Measurements from ENCODE around the gene VPS4B. TPM values are rescaled to one million over a fixed set of nuclear protein-coding genes. Genes with fewer than 3 reads are reported as not detected.

Gene VPS4B
- total RNA-seq, 8 experiments from 2014 or later = 21.1 to 47.2 (median 35.3) TPM

DNA sequence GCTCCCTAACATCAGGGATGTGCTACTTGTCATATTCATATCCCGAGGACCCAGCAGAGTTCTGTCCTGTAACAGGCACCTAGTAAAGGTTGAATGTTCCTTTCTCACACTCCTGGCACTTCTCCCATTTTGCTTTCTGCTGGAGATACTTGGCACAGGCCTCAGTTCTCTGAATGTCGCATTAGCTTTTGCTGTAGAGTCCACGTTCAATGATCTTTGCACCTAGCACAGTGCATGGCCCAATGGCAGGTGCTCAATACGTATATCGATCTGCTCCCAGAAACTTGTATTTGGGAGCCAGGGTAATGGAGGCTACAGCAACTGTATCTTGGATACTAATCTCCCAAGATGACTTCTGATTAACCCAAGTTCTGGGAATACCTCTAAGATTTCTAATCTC, 24.8 kb upstream of the VPS4B start:
- in situ Hi-C loops (cut with MboI; ENCODE audit: low pct_unique_long_range_greater_than_20kb in 2 of 9, low sequenced_read_pairs in 9 of 9, unreplicated experiment in 9 of 9) = loop anchor here in 4 of 9 experiments (25.0 kb wide), 2 partner anchors 310 to 435 kb away; no protein-coding TSS in a partner anchor
- 60 to 100% (median 100%) methylated on average over 1 to 5 of the region's 5 CpGs for WGBS, 10 experiments
- H3K27ac ChIP-seq = no peak overlapping the region
- no peak overlapping the region for H3K4me3 ChIP-seq
- H3K4me1 ChIP-seq (replicated peaks in 1 of 2) = no peaks in the 10 kb centered on the region
- ATAC-seq (replicated peaks in 6 of 8) = no peak

DNA sequence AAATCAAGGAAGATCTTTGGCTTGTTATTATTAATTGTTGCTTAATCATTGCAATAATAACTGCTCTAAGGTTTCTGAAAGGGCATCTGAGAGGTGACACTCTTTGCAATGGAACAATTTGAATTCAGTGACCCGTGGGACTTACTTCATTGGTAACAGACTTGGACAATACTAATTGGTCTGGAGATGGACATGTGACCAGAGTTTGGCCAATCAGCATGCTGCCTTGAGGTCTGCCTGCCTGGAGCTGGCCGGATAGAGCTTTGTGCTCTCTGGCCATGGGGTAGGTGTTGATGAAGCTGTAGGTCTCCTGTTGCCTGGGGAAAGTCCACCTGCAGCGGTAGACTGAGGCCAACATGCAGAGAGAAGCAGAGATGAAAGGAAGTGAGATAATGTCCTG, 24.0 kb upstream of the VPS4B start:
- no peaks in the 10 kb centered on the region for H3K4me1 ChIP-seq (replicated peaks in 1 of 2)
- no peak overlapping the region for H3K27ac ChIP-seq
- 75 to 100% (median 90%) methylated on average over 1 to 3 of the region's 3 CpGs; no CpG with 5 or more reads in 3 of the 10 experiments for WGBS, 10 experiments
- ATAC-seq (replicated peaks in 6 of 8) = no peak
- in situ Hi-C loops (cut with MboI; ENCODE audit: low pct_unique_long_range_greater_than_20kb in 2 of 9, low sequenced_read_pairs in 9 of 9, unreplicated experiment in 9 of 9) = loop anchor here in 4 of 9 experiments (25.0 kb wide), 2 partner anchors 309 to 434 kb away; no protein-coding TSS in a partner anchor
- H3K4me3 ChIP-seq = no peak overlapping the region

DNA sequence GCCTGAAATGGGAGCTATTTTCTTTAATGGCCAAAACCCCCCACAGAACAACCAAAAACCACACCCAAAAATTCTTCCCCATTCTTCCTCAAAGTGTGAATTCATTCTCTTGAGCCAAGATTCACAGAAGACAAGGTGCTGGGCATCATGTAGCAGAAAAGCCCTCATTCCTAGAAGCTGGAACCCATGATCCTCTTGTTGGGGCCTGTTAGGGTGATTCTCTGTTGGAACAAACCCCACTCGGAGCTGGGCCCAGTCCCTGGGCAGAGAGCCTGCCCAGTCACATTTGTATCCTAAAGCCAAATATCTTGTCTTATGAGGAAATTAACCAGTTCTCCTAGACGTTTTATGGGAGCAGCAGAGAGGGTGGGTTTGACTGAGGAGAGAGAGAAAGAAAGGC, 22.8 kb upstream of the VPS4B start:
- in situ Hi-C loops (cut with MboI; ENCODE audit: low pct_unique_long_range_greater_than_20kb in 2 of 9, low sequenced_read_pairs in 9 of 9, unreplicated experiment in 9 of 9) = loop anchor here in 4 of 9 experiments (25.0 kb wide), 2 partner anchors 308 to 433 kb away; no protein-coding TSS in a partner anchor
- no peak for ATAC-seq (replicated peaks in 6 of 8)
- Histone ChIP-seq H3K27ac (no peak overlapping the region), H3K4me3 (no peak overlapping the region), H3K4me1 (replicated peaks in 1 of 2) (no peaks in the 10 kb centered on the region)
- 13 to 90% (median 57%) methylated on average over 1 to 2 of the region's 2 CpGs; no CpG with 5 or more reads in 1 of the 10 experiments for WGBS, 10 experiments

DNA sequence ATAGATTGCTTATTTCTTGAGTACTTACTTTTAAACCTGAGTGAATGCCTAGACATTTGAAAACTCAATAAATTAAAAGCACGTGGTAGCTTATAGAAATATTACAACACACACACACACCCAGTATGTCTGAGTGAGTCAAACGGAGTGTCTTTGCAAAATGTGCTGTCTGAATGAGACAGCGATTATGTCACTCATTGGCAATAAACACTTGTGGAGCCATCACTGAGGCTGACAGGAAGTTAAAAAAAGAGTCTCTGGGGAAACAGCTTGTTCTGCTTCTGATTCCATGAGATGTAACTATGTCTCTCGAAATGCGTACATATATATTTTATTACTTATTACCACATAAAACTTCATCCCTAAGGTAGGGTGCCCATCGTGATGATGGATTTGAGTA, 22.3 kb upstream of the VPS4B start:
- peak in 4 of 8 experiments; percentile 30 to 94 (median 80) for ATAC-seq (replicated peaks in 6 of 8)
- no peak overlapping the region for H3K4me3 ChIP-seq
- WGBS, 10 experiments = 0 to 100% (median 57%) methylated on average over 1 to 6 of the region's 6 CpGs; no CpG with 5 or more reads in 2 of the 10 experiments
- no peak overlapping the region for H3K27ac ChIP-seq
- H3K4me1 ChIP-seq (replicated peaks in 1 of 2) = no peaks in the 10 kb centered on the region
- in situ Hi-C loops (cut with MboI; ENCODE audit: low pct_unique_long_range_greater_than_20kb in 2 of 9, low sequenced_read_pairs in 9 of 9, unreplicated experiment in 9 of 9) = loop anchor here in 4 of 9 experiments (25.0 kb wide), 2 partner anchors 307 to 432 kb away; no protein-coding TSS in a partner anchor

DNA sequence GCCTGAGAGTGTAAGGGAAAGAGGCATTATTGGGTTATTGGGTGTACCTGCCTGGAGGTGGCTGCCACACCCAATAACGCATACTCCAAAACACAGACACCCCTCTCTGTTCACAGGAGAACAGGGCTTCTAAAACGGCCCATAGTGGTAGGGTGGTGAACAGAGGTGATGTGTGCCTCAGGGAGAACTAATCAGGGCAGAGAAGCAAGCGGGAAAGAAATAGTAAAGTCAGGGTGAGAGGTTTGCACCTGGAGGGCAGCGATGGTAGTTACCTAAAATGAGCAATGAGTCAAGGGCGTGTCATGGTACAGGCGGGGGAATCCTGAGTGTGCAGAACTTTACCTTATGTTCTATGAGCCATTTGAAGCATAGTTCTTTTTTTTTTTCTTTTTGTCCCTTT, 21.6 kb upstream of the VPS4B start:
- no peak for ATAC-seq (replicated peaks in 6 of 8)
- 40 to 100% (median 72%) methylated on average over 1 to 5 of the region's 6 CpGs; no CpG with 5 or more reads in 5 of the 10 experiments for WGBS, 10 experiments

DNA sequence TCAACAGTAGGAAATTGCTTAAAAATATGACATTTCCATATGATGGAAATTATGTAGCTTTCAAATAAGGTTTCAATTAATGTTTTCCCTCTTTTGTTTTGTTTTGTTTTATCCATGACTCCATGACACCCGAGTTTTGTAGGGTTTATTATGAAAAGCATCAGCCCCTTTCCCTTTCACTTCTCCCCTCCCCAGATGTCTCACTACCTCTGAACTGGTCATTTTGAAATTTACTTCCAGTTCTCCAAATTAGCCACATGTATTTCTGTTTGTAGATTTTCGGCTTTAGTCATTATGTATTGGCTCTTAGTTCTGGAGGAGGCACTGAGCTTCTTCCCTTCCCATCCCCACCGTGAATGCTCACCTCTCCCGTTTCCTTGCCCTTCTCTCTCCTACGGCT, 18.6 kb upstream of the VPS4B start:
- no peak for ATAC-seq (replicated peaks in 6 of 8)
- Histone ChIP-seq H3K27ac (no peak overlapping the region), H3K4me1 (replicated peaks in 1 of 2) (no peaks in the 10 kb centered on the region), H3K4me3 (no peak overlapping the region)
- 0 to 100% (median 76%) methylated on average over 1 to 5 of the region's 5 CpGs for WGBS, 10 experiments
- in situ Hi-C loops (cut with MboI; ENCODE audit: low pct_unique_long_range_greater_than_20kb in 2 of 9, low sequenced_read_pairs in 9 of 9, unreplicated experiment in 9 of 9) = loop anchor here in 4 of 9 experiments (25.0 kb wide), 2 partner anchors 304 to 429 kb away; no protein-coding TSS in a partner anchor

More for the DNA sequence above, 21.6 kb upstream of the VPS4B start:
- H3K4me3 ChIP-seq = no peak overlapping the region
- H3K27ac ChIP-seq = no peak overlapping the region
- H3K4me1 ChIP-seq (replicated peaks in 1 of 2) = no peaks in the 10 kb centered on the region
- in situ Hi-C loops (cut with MboI; ENCODE audit: low pct_unique_long_range_greater_than_20kb in 2 of 9, low sequenced_read_pairs in 9 of 9, unreplicated experiment in 9 of 9) = loop anchor here in 4 of 9 experiments (25.0 kb wide), 2 partner anchors 307 to 432 kb away; no protein-coding TSS in a partner anchor

DNA sequence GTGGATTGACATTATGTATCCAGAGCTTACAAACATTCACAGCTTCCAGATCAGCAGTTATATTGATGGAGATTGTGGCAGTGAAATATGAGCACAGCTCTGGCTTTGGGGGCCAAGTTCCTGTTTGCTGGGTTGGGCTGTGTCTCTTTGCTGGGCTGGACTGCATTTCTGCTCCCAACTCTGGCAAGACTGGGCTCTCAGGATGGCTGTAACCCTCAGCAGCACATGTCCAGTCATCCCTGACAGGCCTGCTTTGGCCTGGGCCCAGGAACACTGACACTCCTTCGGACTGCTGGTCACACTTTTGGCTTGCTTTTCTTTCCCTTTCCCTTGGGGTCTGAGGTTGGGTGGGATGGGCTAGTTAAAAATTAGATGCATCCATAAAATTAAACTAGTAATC, 17.9 kb upstream of the VPS4B start:
- peak in 2 of 8 experiments; percentile 71 to 75 for ATAC-seq (replicated peaks in 6 of 8)

DNA sequence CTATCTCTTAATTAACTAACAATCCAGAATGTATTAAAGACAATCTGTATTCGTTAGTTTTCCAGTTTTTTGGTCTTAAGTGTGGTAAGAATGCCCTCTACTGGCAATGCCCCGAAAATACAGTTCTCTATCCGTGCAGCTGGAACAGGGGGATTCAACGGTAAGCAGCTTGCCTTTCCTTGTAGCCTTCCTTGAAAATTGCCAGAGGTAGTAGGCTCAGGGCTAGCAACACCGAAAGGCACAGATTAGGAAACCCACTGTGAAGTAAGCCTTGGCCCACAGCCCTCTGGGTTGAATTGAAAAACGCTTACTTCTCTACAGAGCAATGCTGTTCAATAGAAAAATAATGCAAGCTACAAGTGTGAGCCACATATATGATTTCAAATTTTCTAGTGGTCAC, 17.1 kb upstream of the VPS4B start:
- H3K4me1 ChIP-seq (replicated peaks in 1 of 2) = no peaks in the 10 kb centered on the region
- in situ Hi-C loops (cut with MboI; ENCODE audit: low pct_unique_long_range_greater_than_20kb in 2 of 9, low sequenced_read_pairs in 9 of 9, unreplicated experiment in 9 of 9) = loop anchor here in 4 of 9 experiments (10.0 to 25.0 kb wide), 3 partner anchors 302 to 427 kb away; no protein-coding TSS in a partner anchor
- WGBS, 10 experiments = 0 to 11% (median 3%) methylated on average over 3 to 6 of the region's 6 CpGs; no CpG with 5 or more reads in 1 of the 10 experiments
- peak; percentile 15 to 69 (median 50) for ATAC-seq (replicated peaks in 6 of 8)
- no peak overlapping the region for H3K4me3 ChIP-seq
- no peak overlapping the region for H3K27ac ChIP-seq

More for the DNA sequence above, 17.9 kb upstream of the VPS4B start:
- in situ Hi-C loops (cut with MboI; ENCODE audit: low pct_unique_long_range_greater_than_20kb in 2 of 9, low sequenced_read_pairs in 9 of 9, unreplicated experiment in 9 of 9) = loop anchor here in 4 of 9 experiments (25.0 kb wide), 2 partner anchors 303 to 428 kb away; no protein-coding TSS in a partner anchor
- no peak overlapping the region for H3K27ac ChIP-seq
- 0 to 100% (median 20%) methylated on average over 1 of the region's 1 CpG; no CpG with 5 or more reads in 7 of the 10 experiments for WGBS, 10 experiments
- H3K4me1 ChIP-seq (replicated peaks in 1 of 2) = no peaks in the 10 kb centered on the region
- H3K4me3 ChIP-seq = no peak overlapping the region

DNA sequence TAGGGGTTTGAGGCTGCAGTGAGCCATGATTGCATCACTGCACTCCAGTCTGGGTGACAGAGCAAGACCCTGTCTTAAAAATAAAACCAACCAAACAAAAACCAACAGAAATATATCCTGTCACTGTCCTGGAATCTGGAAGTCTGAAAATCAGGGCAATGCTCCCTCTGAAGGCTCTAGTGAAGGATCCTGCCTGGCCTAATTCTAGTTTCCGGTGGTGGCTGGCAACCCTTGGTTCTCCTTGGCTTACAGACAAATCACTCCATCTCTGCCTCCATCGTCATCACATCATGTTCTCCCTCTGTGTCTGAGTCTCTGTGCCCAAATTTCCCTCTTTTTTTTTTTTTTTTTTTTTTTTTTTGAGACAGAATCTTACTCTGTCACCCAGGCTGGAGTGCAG, 15.9 kb upstream of the VPS4B start:
- Histone ChIP-seq H3K27ac (no peak overlapping the region), H3K4me3 (no peak overlapping the region), H3K4me1 (replicated peaks in 1 of 2) (no peaks in the 10 kb centered on the region)
- ATAC-seq (replicated peaks in 6 of 8) = no peak
- 0 to 100% (median 96%) methylated on average over 1 to 2 of the region's 2 CpGs; no CpG with 5 or more reads in 3 of the 10 experiments for WGBS, 10 experiments
- in situ Hi-C loops (cut with MboI; ENCODE audit: low pct_unique_long_range_greater_than_20kb in 2 of 9, low sequenced_read_pairs in 9 of 9, unreplicated experiment in 9 of 9) = loop anchor here in 4 of 9 experiments (10.0 to 25.0 kb wide), 3 partner anchors 301 to 426 kb away; no protein-coding TSS in a partner anchor

DNA sequence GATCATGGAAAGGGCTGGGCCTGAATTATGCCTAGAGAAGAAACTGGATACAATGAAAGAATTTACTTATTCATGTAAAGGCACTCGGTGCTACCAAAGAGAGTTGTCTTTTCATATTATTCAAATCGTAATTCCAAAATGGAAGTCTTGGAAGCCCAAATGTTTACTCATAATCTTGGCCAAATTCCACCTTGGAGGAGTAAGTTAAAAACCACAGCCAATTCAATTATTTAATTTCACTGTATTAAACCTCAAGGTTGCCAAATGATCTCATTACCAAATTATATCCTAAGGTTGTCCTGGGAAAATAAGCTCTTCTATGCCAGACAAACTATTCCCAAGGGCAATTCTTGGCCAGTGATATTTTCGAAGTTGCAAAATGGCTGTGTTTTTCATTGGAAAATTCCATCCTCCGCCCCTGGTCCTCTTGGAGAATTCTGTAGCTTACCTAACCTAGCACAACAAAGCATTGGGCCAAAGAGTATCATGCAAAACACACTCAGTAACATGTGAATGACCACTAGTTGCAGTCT, 11.1 kb upstream of the VPS4B start:
- Histone ChIP-seq H3K4me1 (replicated peaks in 1 of 2) (no peaks in the 10 kb centered on the region), H3K4me3 (no peak overlapping the region), H3K27ac (no peak overlapping the region)
- 0 to 82% (median 67%) methylated on average over 2 to 4 of the region's 4 CpGs; no CpG with 5 or more reads in 1 of the 10 experiments for WGBS, 10 experiments
- peak in 2 of 8 experiments; percentile 76 to 86 for ATAC-seq (replicated peaks in 6 of 8)
- in situ Hi-C loops (cut with MboI; ENCODE audit: low pct_unique_long_range_greater_than_20kb in 2 of 9, low sequenced_read_pairs in 9 of 9, unreplicated experiment in 9 of 9) = loop anchor here in 4 of 9 experiments (10.0 to 25.0 kb wide), 3 partner anchors 296 to 421 kb away; no protein-coding TSS in a partner anchor

DNA sequence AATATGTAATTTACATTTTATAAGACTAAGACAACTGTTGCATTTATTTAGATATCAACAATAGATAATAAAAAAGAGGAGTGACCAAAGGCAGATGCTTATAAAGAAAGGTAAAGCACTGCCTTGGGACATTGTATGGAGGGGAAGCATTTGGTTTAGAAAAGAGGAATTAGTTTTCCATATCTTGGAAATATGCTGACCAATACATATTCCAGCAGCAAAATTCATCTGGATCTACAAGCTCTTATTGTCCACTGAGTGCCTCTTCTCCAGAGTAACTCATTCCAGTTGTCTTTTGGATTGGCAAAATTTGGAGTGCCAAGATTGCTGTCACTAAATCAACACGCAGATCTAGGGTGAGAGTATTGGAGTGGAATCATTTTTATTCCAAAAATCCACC, 8.9 kb upstream of the VPS4B start:
- Histone ChIP-seq H3K27ac (no peak overlapping the region), H3K4me1 (replicated peaks in 1 of 2) (no peaks in the 10 kb centered on the region), H3K4me3 (no peak overlapping the region)
- in situ Hi-C loops (cut with MboI; ENCODE audit: low pct_unique_long_range_greater_than_20kb in 2 of 9, low sequenced_read_pairs in 9 of 9, unreplicated experiment in 9 of 9) = loop anchor here in 4 of 9 experiments (10.0 to 25.0 kb wide), 3 partner anchors 294 to 419 kb away; no protein-coding TSS in a partner anchor
- ATAC-seq (replicated peaks in 6 of 8) = no peak
- WGBS, 10 experiments = 33 to 88% (median 72%) methylated on average over 1 of the region's 1 CpG; no CpG with 5 or more reads in 6 of the 10 experiments

DNA sequence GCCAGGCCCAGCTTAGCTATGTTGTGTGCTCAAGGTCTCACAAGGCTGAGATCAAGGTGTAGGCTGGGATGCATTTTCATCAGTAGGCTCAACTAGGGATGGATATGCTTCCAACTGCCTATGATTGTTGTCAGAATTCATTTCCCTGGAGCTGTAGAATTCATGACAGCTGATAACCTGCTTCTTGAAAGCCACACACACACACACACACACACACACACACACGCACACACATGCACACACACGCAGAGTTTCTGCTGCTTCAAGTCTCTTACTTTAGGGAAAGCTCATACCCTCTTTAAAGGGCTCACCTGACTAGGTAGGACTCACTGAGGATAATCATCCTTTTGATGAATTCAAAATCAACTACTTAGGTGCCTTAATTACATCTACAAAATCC, 8.2 kb upstream of the VPS4B start:
- H3K4me1 ChIP-seq (replicated peaks in 1 of 2) = no peaks in the 10 kb centered on the region
- ATAC-seq (replicated peaks in 6 of 8) = no peak
- WGBS, 10 experiments = 50 to 60% methylated on average over 1 of the region's 2 CpGs; no CpG with 5 or more reads in 8 of the 10 experiments
- H3K4me3 ChIP-seq = no peak overlapping the region
- H3K27ac ChIP-seq = no peak overlapping the region
- in situ Hi-C loops (cut with MboI; ENCODE audit: low pct_unique_long_range_greater_than_20kb in 2 of 9, low sequenced_read_pairs in 9 of 9, unreplicated experiment in 9 of 9) = loop anchor here in 4 of 9 experiments (10.0 to 25.0 kb wide), 3 partner anchors 293 to 418 kb away; no protein-coding TSS in a partner anchor

DNA sequence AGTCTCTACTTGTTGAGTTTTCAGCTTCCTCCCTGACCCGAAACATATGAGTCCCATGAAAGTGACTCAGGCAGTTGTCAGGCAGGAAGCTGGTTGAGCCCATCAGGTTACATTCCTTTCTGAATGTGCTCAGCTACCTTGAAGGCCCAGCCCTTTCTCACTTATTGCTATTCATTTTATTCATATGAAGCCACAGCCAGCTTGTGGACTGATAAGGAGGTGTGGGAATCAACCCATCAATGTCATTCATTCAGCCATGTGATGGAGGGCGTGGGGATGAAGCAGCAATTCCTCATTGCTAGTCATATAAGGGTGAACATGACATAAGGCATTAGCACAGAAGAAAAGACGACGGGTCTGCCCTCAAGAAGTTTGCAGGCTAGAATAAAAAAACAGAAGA, 5.3 kb upstream of the VPS4B start:
- Histone ChIP-seq H3K4me1 (replicated peaks in 1 of 2) (no peaks in the 10 kb centered on the region), H3K4me3 (no peak overlapping the region), H3K27ac (no peak overlapping the region)
- WGBS, 10 experiments = 33 to 92% (median 80%) methylated on average over 1 to 4 of the region's 4 CpGs; no CpG with 5 or more reads in 3 of the 10 experiments
- peak in 2 of 8 experiments; percentile 47 to 67 for ATAC-seq (replicated peaks in 6 of 8)
- in situ Hi-C loops (cut with MboI; ENCODE audit: low pct_unique_long_range_greater_than_20kb in 2 of 9, low sequenced_read_pairs in 9 of 9, unreplicated experiment in 9 of 9) = loop anchor here in 4 of 9 experiments (25.0 kb wide), 2 partner anchors 290 to 415 kb away; no protein-coding TSS in a partner anchor
